A172 (cell line): ENCODE data around the gene SPATA31D1. TPM values are rescaled to one million over a fixed set of nuclear protein-coding genes. Genes with fewer than 3 reads are reported as not detected.
"Not testable (repeated sequence)": the region's sequence is repeated elsewhere in the genome, so short reads cannot be mapped to it uniquely, and the experiment has no call there.

ENCODE experiments used
- DNase-seq: peaks from one replicate; pipeline ENCODE4 v3.0.0-alpha.2; 2015; ENCODE audit warnings: low spot score
- total RNA-seq: library from RNA; depleted of rRNA; stranded (reverse); fragments of >200 nt; shearing (Covaris generic); gene quantifications from 2 replicates; pipeline ENCODE4 v1.2.3, GENCODE V29; 2014; rRNA removed

The SPATA31D1 gene
- total RNA-seq, result not detected in 2 replicates

DNA sequence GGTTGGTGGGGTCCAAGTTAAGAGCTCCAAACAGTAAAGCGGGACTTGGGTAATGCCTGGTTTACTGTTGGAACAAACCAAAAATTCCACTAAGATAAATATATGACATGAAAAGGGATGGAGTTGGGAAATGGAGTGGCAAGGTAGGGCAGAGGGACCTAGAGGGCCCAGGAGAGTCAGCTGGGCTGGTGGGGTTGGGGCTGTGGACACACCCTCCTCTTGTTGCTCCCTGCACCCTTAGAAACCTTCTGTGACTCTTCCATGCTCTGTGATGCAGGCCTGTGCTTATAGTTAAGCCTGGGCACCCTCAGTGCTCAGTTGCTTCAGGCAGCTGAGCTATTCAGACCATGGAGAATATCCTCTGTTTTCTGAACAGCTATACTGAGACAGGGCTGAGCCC, at the start of gene SPATA31D1:
SPATA31D1 (plus strand) TSS at position 301 of the 400 bp plus-strand sequence; CDS start at position 348, 47 bp downstream.
- DNase-seq, result not testable (repeated sequence)

DNA sequence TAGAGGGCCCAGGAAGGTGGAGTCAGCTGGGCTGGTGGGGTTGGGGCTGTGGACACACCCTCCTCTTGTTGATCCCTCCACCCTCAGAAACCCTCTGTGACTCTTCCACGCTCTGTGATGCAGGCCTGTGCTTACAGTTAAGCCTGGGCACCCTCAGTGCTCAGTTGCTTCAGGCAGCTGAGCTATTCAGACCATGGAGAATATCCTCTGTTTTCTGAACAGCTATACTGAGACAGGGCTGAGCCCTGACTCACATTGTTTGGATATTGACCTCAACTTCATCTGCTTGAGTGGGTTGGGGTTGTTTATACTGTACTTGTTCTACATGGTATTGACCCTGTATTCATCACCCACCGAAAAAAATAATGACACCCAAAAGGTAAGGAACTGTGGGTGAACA, 45.2 kb upstream of the SPATA31D1 start, which contains the start of gene SPATA31D3:
SPATA31D3 (plus strand) TSS at position 108 of the 400 bp plus-strand sequence; CDS start at position 194, 86 bp downstream.
- not testable (repeated sequence) for DNase-seq

DNA sequence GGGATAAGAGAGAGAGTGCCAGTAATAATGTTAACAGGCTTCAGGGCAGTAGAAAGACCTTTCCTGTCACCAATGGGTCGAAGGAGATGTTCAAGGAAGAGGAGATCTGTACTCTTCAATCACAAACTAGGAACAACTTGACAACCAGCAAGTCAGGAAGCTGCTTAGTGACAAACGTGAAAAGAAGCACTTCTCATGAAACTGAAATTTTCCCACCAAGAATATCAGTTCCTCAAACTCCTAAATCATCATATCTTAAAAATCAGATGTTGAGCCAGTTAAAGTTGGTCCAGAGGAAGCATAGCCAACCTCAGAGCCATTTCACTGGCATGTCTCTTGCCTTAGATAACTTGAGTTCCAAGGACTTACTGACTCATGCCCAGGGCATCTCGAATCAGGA, 39.9 kb upstream of the SPATA31D1 start:
- not testable (repeated sequence) for DNase-seq

DNA sequence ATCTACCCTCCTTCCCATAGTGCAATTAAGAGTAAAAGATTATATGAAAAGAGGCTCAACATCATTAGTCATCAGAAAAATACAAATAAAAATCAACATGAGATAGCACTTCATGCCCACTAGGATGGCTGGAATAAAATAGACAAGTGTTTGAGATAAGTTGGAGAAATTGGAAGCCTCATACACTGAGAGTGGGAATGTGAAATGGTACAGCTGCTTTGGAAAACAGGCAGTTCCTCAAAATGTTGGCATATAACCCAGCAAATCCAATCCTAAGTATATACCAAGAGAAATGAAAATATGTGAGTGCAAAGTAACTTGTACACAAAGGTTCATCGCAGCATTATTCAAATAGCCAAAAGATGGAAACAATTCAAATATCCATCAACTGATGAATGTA, 35.5 kb upstream of the SPATA31D1 start:
- no peak for DNase-seq

DNA sequence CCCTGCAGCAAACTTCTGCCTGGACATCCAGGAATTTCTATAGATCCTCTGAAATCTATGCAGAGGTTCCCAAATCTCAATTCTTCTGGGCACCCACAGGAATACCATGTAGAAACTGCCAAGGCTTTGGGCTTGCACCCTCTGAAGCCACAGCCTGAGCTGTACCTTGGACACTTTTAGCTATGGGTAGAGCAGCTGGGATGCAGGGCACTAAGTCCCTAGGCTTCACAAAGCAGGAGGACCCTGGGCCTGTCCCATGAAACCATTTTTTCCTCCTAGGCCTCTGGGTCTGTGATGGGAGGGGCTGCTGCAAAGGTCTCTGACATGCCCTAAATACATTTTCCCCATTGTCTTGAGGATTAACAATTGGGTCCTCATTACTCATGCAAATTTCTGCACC, 32.9 kb upstream of the SPATA31D1 start:
- DNase-seq, result no peak

DNA sequence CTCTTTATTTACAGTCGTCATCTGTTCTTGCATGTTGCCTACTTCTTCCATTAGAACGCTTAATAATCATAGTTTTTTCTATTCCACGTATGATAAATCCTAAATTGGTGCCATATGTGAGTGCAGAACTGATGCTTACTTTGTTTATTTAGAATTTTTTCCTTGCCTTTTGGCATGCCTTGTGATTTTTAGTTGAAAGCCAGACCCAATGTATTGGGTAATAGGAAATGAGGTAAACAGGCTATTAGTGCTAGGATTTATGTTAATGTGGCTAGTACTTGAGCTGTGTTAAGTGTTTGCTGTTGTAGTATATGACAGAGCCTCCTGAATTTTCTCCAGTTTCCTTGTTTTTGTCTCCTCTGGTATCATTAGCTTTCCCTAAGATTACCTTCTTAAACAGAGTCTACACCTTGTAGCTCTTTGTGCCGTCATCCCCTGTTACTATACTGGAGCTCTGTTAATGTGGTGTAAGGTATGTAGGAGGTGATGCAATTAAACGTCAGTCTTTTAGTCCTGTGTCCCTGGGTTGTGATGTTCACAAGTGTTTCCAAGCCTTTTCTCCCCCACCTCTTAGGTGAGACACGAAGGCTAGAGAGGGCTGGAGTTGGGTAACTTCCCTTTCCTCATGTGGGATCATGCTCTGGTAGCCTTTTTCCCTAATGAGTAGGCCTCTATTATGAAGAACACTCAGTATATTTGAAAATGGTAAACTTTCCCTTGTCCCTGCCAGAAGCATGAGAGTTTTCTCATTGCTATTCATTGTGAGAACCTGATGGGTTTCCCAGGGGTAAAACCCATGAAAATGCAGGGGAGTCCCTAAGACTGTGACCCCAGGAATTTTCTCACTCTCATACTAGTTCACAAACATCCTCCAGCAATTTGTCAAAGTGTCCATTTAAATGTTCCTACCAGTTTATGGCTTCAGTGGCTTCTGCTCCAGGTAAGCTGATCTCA, 24.1 kb upstream of the SPATA31D1 start:
- DNase-seq, result no peak

DNA sequence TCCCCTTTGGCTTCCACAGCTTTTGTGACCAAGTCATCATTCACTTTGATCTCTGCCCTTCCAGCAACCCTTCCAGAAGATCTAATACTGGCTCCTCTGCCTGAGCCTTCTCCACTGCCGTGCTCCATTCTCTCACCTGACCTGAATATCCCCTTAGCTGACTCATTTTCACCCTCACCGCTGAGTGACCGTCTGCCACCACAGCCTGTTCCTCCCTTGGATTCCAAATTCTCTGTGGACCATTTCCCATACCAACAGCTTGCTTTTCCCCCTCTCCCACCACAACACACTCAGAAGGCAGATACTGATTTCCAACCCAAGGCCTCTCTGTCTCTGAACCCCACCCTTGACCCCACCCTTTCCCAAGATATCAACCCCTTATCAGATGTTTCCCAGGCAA, 20.5 kb upstream of the SPATA31D1 start:
- no peak for DNase-seq

DNA sequence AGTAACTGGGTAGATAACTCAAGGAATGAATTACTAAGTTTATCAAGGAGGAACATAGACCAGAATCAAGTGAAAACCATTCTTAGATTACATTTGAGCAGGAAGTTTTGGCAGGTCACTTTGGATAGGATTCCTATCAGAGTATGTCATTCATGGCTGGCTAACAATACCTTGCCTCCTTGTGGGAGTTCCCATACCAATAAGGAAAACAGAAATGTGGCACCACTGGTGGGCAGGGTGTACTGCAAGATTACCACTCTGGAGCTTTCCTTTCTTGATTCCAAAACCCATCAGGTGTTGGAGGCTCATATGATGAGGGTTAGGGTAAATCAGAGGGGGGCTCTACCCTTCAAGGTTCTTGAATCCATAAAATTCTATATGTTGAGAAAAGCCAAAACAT, 18.6 kb upstream of the SPATA31D1 start:
- DNase-seq, result no peak

DNA sequence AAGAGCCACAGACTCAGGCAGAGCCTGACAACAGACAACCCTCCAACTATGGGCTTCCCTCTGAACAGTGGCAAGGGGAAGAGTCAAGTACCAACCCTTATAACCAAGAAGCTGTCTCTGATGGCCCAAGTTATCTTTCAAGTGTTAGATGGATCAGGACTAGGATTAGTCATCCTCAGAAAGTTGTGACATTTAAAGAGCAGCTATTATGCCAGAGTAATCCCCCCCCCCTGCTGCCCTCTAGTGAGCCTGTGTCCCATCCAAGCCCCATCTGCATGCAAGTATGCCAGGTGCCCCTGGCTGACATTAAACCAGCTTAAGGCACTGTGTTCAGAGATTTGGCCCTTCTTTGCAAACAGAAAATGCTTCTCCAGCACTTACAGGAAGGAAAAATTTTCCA, 16.8 kb upstream of the SPATA31D1 start:
- no peak for DNase-seq

DNA sequence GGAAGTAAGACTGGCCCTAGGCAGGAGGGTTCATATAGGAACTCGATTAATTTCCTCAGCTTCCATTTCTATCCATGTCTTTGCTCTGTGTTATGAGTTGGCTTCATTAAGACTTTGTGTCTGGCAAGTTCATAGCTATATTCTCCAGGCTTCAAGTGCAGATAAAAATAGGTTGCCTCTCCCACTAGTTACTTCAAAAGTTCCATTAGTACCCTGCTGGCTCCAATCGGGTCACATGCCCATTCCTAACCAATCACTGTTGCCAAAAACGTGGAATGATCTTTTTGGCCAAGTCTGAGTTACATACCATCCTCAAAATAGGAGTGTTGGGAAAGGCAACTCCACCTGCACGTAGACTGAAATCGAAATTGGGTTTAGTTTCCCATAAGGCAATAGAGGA, 13.8 kb upstream of the SPATA31D1 start:
- no peak for DNase-seq

DNA sequence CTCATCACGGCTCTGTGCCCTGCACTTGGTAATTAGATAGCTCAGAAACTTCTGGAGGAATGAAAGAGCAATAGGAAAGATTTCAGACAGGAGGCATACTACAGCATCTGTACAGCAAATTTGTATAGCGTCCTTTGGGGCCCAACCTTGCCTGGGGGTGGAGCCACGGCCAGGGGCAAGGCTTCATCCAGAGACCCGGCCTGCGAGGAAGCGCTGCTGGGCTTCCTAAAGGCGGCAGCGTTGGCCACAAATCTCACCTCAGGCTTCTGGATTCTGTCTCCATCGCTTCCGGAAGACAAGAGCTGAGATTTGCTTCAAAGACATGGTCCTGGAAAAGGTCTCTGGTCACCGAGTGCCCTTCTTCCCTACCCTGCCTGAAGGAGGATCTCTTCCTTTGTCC, 12.2 kb upstream of the SPATA31D1 start:
- no peak for DNase-seq

DNA sequence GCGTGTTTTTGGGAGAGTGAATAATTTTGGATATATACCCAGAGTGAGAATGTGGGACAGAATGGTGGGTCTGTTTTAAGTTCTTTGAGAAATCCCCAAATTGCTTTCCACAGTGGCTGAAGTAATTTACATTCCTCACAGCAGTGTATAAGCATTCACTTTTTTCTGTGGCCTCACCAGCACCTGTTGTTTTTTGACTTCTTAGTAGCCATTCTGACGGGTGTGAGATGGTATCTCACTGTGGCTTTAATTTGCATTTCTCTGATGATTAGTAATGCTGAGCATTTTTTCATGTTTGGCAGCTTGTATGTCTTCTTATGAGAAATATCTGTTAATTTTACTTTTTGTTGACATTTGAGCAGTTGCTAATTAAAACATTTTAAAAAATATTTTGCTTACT, 9.4 kb upstream of the SPATA31D1 start:
- no peak for DNase-seq

DNA sequence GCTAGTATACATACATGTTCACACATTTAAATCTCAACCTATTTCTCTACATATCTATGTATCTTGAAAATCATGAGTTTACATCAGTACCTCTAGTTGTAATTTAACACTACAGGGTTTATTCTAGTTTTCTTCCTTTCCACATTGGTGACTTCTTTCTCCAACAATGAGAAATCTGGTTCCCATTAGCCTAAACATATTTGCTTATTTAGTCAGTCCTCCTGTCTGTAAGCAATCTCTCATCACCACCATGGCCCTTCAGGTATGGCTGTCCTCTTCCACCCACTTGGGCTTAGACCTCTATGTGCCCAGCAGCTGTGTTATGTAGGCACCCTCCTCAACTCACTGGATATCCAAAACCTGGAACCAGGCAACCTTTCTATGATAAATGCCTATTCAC, 8.0 kb upstream of the SPATA31D1 start:
- DNase-seq, result no peak

DNA sequence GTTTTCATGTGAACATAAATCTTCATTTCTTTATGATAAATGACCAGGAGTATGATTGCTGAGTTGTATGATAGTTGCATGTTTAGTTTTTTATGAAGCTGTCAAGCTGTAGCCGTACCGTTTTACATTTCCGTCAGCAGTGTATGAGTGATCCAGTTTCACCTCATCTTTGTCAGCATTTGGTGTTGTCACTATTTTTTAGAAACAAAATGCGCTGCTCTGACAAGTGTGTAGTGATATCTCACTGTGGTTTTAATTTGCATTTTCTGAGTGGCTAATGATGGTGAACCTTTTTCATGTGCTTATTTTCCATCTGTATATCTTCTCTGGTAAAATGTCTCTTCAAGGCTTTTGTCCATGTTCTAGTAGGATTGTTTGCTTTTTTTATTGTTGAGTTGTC, 6.7 kb upstream of the SPATA31D1 start:
- no peak for DNase-seq

DNA sequence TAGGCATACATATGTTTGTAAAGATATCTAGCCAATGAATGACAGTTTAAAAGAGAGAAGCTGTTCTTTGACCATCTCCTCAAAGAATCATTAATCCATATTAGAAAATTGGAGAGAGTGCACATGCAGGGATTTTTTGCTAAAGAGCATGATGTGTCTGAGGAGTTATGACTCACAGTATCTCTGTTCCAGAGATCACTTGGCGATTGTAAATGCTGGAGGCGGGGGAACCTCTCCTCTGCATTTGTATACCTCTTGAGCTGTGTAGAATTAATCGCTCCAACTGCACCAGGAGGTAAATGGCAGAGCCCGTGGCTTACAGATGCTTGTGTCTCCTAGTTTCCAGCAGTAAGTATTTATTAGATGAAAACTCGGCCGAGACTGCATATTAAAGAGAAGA, 3.6 kb upstream of the SPATA31D1 start:
- DNase-seq, result no peak

DNA sequence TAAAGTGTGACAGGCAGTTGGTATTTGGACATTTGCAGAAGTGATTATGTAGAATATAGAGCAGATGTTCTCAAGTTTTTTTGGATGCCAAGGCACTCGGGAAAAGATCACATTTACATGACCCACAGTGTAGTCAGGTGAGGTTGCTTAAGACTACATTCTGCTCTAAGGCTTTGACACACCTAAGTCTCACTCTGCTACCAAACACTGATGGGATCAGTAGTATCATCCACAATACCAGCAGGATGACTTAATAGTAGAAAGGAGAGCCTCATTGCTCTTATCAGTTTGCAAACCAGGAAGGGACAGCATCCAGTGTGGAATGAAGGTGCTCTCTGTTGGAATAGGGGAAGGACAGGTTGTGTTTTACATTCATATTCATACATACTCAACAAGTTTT, 2.5 kb upstream of the SPATA31D1 start:
- DNase-seq, result no peak

DNA sequence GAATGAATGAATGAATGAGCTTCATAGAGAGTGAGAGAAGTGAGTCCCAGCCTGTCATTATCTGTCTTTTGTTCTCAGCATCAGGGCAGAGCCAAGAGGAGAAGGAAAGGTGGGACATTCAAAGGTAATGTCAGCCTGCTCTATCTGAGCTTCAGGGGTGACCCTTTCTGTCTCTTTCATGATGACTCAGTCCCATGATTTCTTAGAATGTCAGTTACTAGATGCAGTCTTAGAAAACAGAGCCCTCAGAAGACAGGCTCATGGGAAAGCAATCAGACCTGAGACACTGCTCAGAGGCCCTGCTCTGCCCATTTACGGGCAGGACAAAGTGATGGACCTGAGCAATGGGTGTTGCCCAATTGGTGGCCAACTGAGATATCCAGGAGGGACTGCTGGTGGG, 1.1 kb downstream of the SPATA31D1 start:
- no peak for DNase-seq

DNA sequence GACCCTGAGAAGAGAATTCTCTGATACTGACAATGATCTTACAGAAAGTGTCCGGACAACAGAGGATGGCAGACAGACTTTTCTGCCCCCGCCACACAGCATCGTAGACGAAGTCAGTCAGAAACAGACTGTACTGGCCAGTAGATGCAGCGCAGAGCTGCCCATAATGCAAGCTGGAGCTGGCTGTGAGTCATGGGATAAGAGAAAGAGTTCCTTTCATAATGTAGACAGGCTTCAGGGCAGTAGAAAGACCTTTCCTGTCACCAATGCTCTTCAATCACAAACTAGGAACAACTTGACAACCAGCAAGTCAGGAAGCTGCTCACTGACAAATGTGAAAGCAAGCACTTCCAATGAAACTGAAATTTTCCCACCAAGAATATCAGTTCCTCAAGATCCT, 5.1 kb downstream of the SPATA31D1 start:
- DNase-seq, result no peak

DNA sequence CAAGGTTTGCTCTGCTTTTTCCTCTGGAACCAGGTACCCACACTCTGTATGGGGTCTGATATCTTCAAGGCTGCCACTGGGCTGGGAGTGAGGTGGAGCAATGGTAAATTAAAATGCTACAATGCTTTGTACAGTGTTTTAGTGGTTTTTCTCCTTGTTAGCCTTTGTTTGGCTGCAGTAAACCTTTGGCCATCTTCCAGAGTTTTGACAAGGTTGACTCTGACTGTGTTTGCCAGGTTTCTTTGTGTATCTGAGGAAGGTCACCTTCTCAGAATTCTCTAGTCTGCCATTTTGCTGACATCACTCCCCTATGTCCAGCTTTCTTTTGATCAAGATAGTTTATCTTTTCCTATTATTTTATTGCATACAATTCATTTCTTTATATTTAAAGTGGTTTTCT, 11.2 kb downstream of the SPATA31D1 start:
- DNase-seq, result no peak

DNA sequence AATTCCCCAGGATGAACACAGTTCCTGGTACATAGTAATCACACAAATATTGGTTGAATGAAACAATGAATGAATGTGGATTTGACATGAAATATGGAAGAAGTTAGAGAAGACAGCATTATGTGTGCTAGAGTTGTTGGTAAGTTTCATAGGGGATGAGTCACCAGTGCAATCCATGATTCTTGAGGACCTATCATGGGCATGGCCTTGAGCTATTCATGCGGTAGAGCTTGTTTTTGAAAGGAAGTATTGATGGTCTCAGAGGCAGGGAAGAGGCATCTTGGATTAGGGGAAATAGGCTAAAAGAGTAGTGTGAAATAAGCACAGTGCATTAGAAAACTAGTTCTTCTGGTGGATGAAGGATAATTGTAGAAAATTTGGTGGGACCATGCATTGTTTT, 22.1 kb downstream of the SPATA31D1 start:
- no peak for DNase-seq

DNA sequence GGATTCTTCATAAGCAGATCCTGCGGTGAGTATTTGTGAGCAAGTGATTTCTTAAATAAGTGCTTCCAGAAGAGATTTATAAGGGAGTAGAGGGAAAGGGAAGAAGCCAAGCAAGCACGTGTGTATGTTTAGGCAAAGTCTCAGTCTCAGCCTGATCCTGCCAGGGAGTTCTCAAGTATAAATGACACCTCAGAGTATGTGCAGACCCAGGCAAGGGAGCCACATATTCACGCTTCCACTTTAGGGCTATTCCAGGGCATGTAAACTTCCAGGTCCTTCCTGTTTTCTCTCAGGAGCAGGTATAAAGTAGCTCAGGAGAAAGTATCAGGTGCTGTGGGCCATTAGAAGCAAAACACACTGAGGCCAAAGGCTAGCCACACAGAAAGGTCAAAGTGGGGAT, 22.6 kb downstream of the SPATA31D1 start:
- DNase-seq, result no peak

DNA sequence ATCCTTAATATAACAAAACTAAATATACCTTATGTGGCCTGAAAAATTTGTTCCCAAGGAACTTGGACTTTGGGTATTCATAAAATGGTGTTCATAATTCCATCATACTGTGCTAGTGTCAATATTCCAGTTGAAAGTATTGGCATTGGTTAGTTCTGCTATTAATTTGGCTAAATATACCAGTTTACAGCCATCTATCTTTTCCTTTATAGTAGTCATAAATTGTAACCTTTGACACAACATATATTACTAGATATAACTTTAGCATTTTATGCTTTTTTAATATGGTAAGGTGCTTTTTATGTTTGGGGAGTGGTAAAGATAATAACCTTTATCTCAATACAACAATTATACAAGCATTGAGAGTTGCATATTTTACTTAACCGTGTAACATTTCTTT, 23.7 kb downstream of the SPATA31D1 start:
- no peak for DNase-seq

DNA sequence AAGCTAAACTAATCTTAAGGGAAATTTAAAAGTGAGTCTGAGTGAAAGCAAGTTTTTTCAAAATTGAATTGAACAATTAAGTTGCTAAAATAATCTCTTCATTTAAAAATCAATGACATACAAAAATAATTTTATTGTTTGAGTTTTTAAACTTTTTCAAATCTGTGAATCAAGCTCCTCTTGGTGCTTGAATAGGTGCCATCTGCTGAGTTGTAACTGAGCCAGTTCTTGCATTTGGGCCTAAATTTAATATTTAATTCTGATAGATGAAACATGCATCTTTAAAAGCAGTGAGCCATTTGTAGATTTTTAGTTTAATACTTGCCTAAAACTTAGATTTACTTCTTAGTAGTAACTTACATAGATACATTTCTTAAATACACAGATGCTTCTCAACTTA, 31.8 kb downstream of the SPATA31D1 start:
- no peak for DNase-seq

DNA sequence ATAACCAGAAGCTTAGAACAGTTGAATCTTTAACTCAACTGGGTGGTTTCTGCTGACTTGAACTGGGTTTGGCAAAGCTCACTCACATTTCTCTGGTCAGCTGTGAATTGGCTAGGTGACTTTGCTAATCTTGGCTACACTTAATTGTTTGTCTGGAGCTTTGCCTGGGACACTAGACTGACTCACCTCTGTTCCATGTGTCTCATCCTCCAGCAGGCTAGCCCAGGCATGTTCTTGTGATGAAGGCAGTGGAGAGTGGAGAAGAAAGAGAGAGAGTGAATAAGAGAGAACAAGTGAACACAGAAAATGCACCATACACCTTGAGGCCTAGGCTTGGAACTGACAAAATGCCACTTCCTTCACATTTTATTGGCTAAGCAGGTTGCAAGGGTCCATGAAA, 32.6 kb downstream of the SPATA31D1 start:
- DNase-seq, result peak; percentile 86
